ENCODE data around the gene NINJ2. TPM values are rescaled to one million over a fixed set of nuclear protein-coding genes. Genes with fewer than 3 reads are reported as not detected.

NINJ2 gene
- total RNA-seq, 2 experiments from 2014 or later = 2.2 to 2.5 TPM

GRCh38 chr12:526089-526488 lies 137.2 kb downstream of the NINJ2 start:
- ATAC-seq (no peak), DNase-seq (no peak)
- Mint-ChIP-seq H3K4me1 (ENCODE audit: low read depth) (no peaks in the 10 kb centered on the region), H3K36me3 (ENCODE audit: low read depth) (no peaks in the 10 kb centered on the region), H3K27me3 (no peaks in the 10 kb centered on the region), H3K4me3 (no peak overlapping the region), H3K9me3 (peaks cover 3% of the 10 kb centered on the region), H3K27ac (no peak overlapping the region)
- ChIA-PET POLR2A (interaction anchor here (1.5 kb wide), 1 partner anchor 12 kb away, joined by 3 read pairs; no protein-coding TSS in a partner anchor), CTCF (no interaction called here)
- intact Hi-C loops (cut with micrococcal nuclease) = no loop called here
- TF ChIP-seq CTCF (IDR thresholded peaks at IDR 0.05) = no peak

- H3K4me3 Mint-ChIP-seq = no peak overlapping the region
- H3K27ac Mint-ChIP-seq = no peak overlapping the region
- no peaks in the 10 kb centered on the region for H3K4me1 Mint-ChIP-seq (ENCODE audit: low read depth)
- DNase-seq = no peak
- no peak for ATAC-seq
- POLR2A ChIA-PET = interaction anchor here (1.5 kb wide), 1 partner anchor 14 kb away, joined by 3 read pairs; no protein-coding TSS in a partner anchor
- H3K36me3 Mint-ChIP-seq (ENCODE audit: low read depth) = no peaks in the 10 kb centered on the region
- peaks cover 2% of the 10 kb centered on the region for H3K27me3 Mint-ChIP-seq
- CTCF ChIA-PET = interaction anchor here (1.9 kb wide), 1 partner anchor 23 kb away, joined by 4 read pairs; no protein-coding TSS in a partner anchor
- no peaks in the 10 kb centered on the region for H3K9me3 Mint-ChIP-seq
- intact Hi-C loops (cut with micrococcal nuclease) = no loop called here
- no peak for TF ChIP-seq CTCF (IDR thresholded peaks at IDR 0.05)
Observed at GRCh38 chr12:524167-524951, 138.9 kb downstream of the NINJ2 start.

DNA sequence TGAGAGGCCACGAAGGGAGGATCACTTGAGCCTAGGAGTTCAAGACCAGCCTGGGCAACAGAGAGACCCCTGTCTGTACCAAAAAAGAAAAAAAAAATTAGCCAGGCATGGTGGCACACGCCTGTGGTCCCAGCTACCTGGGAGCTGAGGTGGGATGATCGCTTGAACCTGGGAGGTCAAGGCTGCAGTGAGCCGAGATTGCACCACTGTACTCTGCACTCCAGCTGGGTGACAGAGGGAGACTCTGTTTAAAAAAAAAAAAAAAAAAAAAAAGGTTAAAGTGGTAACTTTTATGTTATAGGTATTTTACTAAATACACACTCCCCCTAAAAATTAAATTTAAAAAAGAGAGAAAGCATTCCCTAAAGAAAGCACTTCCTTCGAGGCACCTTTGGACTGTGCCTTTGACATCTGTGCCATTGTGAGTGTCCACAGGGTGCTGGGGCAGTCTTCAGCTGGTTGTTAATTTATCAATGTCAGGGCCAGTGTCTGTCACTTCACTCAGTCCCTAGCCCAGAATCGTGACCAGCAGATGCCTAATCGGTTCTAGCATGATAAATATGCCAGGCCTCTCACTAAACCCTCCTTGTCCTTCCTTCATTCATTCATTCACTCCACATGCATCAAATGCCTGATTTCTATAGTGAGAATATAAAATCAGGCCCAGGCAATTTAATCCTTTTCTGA lies 140.4 kb downstream of the NINJ2 start:
- TF ChIP-seq CTCF (IDR thresholded peaks at IDR 0.05) = no peak
- no peaks in the 10 kb centered on the region for H3K9me3 Mint-ChIP-seq
- ATAC-seq (no peak), DNase-seq (no peak)
- no peak overlapping the region for H3K27ac Mint-ChIP-seq
- ChIA-PET CTCF (no interaction called here), POLR2A (no interaction called here)
- no peaks in the 10 kb centered on the region for H3K36me3 Mint-ChIP-seq (ENCODE audit: low read depth)
- H3K4me3 Mint-ChIP-seq = no peak overlapping the region
- peaks cover 2% of the 10 kb centered on the region for H3K27me3 Mint-ChIP-seq
- no peaks in the 10 kb centered on the region for H3K4me1 Mint-ChIP-seq (ENCODE audit: low read depth)
- intact Hi-C loops (cut with micrococcal nuclease) = no loop called here

GRCh38 chr12:520119-520518 lies 143.1 kb downstream of the NINJ2 start:
- CTCF ChIA-PET = interaction anchor here (1.1 to 1.5 kb wide), 3 partner anchors 12 to 26 kb away, joined by 3 to 4 read pairs (median 3); no protein-coding TSS in a partner anchor
- peaks cover 2% of the 10 kb centered on the region for H3K27me3 Mint-ChIP-seq
- no peaks in the 10 kb centered on the region for H3K36me3 Mint-ChIP-seq (ENCODE audit: low read depth)
- no peaks in the 10 kb centered on the region for H3K9me3 Mint-ChIP-seq
- intact Hi-C loops (cut with micrococcal nuclease) = no loop called here
- no peaks in the 10 kb centered on the region for H3K4me1 Mint-ChIP-seq (ENCODE audit: low read depth)
- H3K27ac Mint-ChIP-seq = no peak overlapping the region
- DNase-seq (no peak), ATAC-seq (no peak)
- POLR2A ChIA-PET = no interaction called here
- H3K4me3 Mint-ChIP-seq = no peak overlapping the region
- no peak for TF ChIP-seq CTCF (IDR thresholded peaks at IDR 0.05)

DNA sequence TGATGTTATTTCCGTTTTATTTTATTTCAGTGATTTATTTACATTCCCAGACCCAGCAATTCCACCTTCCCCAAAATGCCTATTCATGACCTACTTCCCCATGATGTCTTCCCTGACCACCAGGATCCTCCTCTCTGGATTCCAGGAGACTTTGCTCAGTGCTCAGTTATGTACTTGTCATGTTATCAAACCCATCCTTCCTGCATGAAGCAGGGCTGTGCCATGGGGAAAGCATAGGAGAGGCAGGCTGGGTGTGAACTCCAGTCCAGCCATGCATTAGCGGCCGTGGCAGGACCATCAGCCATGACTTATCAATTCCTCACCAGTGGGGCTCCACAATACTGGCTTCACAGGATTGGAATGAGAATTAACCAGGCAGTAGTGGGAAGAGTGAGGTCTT lies 145.7 kb downstream of the NINJ2 start:
- Mint-ChIP-seq H3K9me3 (no peaks in the 10 kb centered on the region), H3K4me3 (no peak overlapping the region), H3K4me1 (ENCODE audit: low read depth) (no peaks in the 10 kb centered on the region), H3K27me3 (peaks cover 3% of the 10 kb centered on the region), H3K27ac (no peak overlapping the region), H3K36me3 (ENCODE audit: low read depth) (no peaks in the 10 kb centered on the region)
- no peak for TF ChIP-seq CTCF (IDR thresholded peaks at IDR 0.05)
- POLR2A ChIA-PET = no interaction called here
- ATAC-seq (no peak), DNase-seq (no peak)
- CTCF ChIA-PET = interaction anchor here (0.8 kb wide), 1 partner anchor 66 kb away, joined by 3 read pairs; no protein-coding TSS in a partner anchor
- intact Hi-C loops (cut with micrococcal nuclease) = no loop called here
